Tibial nerve (tissue), 4 donors: Measurements from ENCODE around the gene PPY. TPM values are rescaled to one million over a fixed set of nuclear protein-coding genes. Genes with fewer than 3 reads are reported as not detected.

Experiments
- DNase-seq, 2 donors: peaks; one replicate each; pipeline ENCODE4 v3.0.0-alpha.2; 2019; ENCODE audit warnings: low spot score in 2 of 2
- H3K27ac ChIP-seq, 4 donors: fragments of 200-600 bp; sonication (generic) in 3 of 4; one replicate each; pipeline ENCODE4 v1.5.1; 2017 to 2019; ENCODE audit warnings: mild to moderate bottlenecking in 1 of 4
- H3K27me3 ChIP-seq, 2 donors: fragments of 200-600 bp; sonication (generic) in 1 of 2; one replicate each; pipeline versions ENCODE4 v1.5.1 to v1.6.0; 2017 to 2019
- H3K36me3 ChIP-seq, 3 donors: fragments of 200-600 bp; sonication (generic); one replicate each; pipeline ENCODE4 v1.5.1; 2018 to 2019
- H3K4me1 ChIP-seq, 4 donors: fragments of 200-600 bp; sonication (generic) in 3 of 4; one replicate each; pipeline ENCODE4 v1.5.1; 2017 to 2019
- H3K4me3 ChIP-seq, 4 donors: fragments of 200-600 bp; sonication (generic) in 3 of 4; one replicate each; pipeline ENCODE4 v1.5.1; 2017 to 2019; ENCODE audit warnings: mild to moderate bottlenecking in 1 of 4, moderate library complexity in 1 of 4
- H3K9me3 ChIP-seq, 4 donors: fragments of 200-600 bp; sonication (generic) in 3 of 4; one replicate each; pipeline ENCODE4 v1.5.1; 2017 to 2019
- CTCF ChIP-seq, 5 experiments: fragments of 200-600 bp in 3 of 5; fragments of 450-650 bp in 2 of 5; sonication (generic) in 3 of 5; IDR thresholded peaks; one replicate each; pipeline ENCODE4 v1.5.1; 2016 to 2019; ENCODE audit warnings: antibody characterized with exemption in 5 of 5, mild to moderate bottlenecking in 3 of 5, moderate library complexity in 2 of 5
- EP300 ChIP-seq, 2 donors: sonication (generic); formaldehyde crosslinking; IDR thresholded peaks; one replicate each; pipeline ENCODE4 v1.6.1; 2017; ENCODE audit warnings: antibody characterized with exemption in 2 of 2, mild to moderate bottlenecking in 1 of 2
- POLR2A ChIP-seq, 2 donors: fragments of 450-650 bp; IDR thresholded peaks; one replicate each; pipeline ENCODE4 v1.6.1; 2017; ENCODE audit warnings: antibody characterized with exemption in 2 of 2, mild to moderate bottlenecking in 2 of 2, moderate library complexity in 2 of 2
- WGBS, 2 donors: methylation state at CpG; one replicate each; pipeline ENCODE4 v1.1.5; 2018; 5-methylcytosine and 5-hydroxymethylcytosine counted together
- total RNA-seq, 4 donors: library from RNA; depleted of rRNA; stranded (reverse); fragments of >200 nt; gene quantifications; one replicate each; pipeline ENCODE4 v1.1.0, GENCODE V29; 2016

PPY gene
- total RNA-seq, 4 donors from 2014 or later: not detected

GRCh38 chr17:43912635-43913304 is 29.5 kb downstream of the PPY start:
- no peak overlapping the region for H3K4me3 ChIP-seq
- peaks cover 0 to 20% (median 3%) of the 10 kb centered on the region in 4 donors for H3K4me1 ChIP-seq
- DNase-seq: no peak
- no peak for TF ChIP-seq POLR2A (IDR thresholded peaks at IDR 0.05)
- no peak for TF ChIP-seq CTCF (IDR thresholded peaks at IDR 0.05)
- TF ChIP-seq EP300 (IDR thresholded peaks at IDR 0.05): no peak
- 39 to 54% methylated on average over 4 of the region's 4 CpGs for WGBS, 2 donors
- peaks cover 0 to 49% of the 10 kb centered on the region in 2 donors for H3K27me3 ChIP-seq
- H3K9me3 ChIP-seq: no peaks in the 10 kb centered on the region
- H3K36me3 ChIP-seq: no peaks in the 10 kb centered on the region
- H3K27ac ChIP-seq: no peak overlapping the region

- H3K4me3 ChIP-seq: no peak overlapping the region
- WGBS, 2 donors: 65 to 76% methylated on average over 8 of the region's 8 CpGs
- H3K27ac ChIP-seq: no peak overlapping the region
Observed at GRCh38 chr17:43911904-43912303, 30.4 kb downstream of the PPY start.

GRCh38 chr17:43909537-43910231 is 32.6 kb downstream of the PPY start:
- WGBS, 2 donors: 56 to 59% methylated on average over 7 of the region's 7 CpGs
- no peak for DNase-seq
- Histone ChIP-seq H3K36me3 (no peaks in the 10 kb centered on the region), H3K27me3 (peaks cover 0 to 51% of the 10 kb centered on the region in 2 donors), H3K9me3 (no peaks in the 10 kb centered on the region), H3K4me1 (peaks cover 0 to 37% (median 18%) of the 10 kb centered on the region in 4 donors), H3K27ac (no peak overlapping the region), H3K4me3 (no peak overlapping the region)
- no peak for TF ChIP-seq POLR2A (IDR thresholded peaks at IDR 0.05)
- TF ChIP-seq CTCF (IDR thresholded peaks at IDR 0.05): no peak
- no peak for TF ChIP-seq EP300 (IDR thresholded peaks at IDR 0.05)

More at GRCh38 chr17:43911904-43912303, 30.4 kb downstream of the PPY start:
- no peak for TF ChIP-seq CTCF (IDR thresholded peaks at IDR 0.05)
- no peak for TF ChIP-seq POLR2A (IDR thresholded peaks at IDR 0.05)
- TF ChIP-seq EP300 (IDR thresholded peaks at IDR 0.05): no peak
- no peaks in the 10 kb centered on the region for H3K9me3 ChIP-seq
- H3K27me3 ChIP-seq: peaks cover 0 to 49% of the 10 kb centered on the region in 2 donors
- H3K36me3 ChIP-seq: no peaks in the 10 kb centered on the region
- DNase-seq: no peak
- H3K4me1 ChIP-seq: peaks cover 0 to 20% (median 6%) of the 10 kb centered on the region in 4 donors

- peaks cover 0 to 37% (median 18%) of the 10 kb centered on the region in 4 donors for H3K4me1 ChIP-seq
- H3K9me3 ChIP-seq: no peaks in the 10 kb centered on the region
- H3K4me3 ChIP-seq: peak overlapping the region; percentile 55 to 68 (median 65)
- 13 to 15% methylated on average over 26 of the region's 26 CpGs for WGBS, 2 donors
- H3K36me3 ChIP-seq: no peaks in the 10 kb centered on the region
- peak; percentile 23 to 72 for DNase-seq
- peak overlapping the region; percentile 78 to 90 (median 78) for H3K27ac ChIP-seq
- TF ChIP-seq EP300 (IDR thresholded peaks at IDR 0.05) (peak in 1 of 2 donors; percentile 44), POLR2A (IDR thresholded peaks at IDR 0.05) (no peak)
- peaks cover 0 to 62% of the 10 kb centered on the region in 2 donors for H3K27me3 ChIP-seq
Observed at GRCh38 chr17:43907998-43908721, 34.1 kb downstream of the PPY start.

- TF ChIP-seq POLR2A (IDR thresholded peaks at IDR 0.05) (peak in 1 of 2 donors; percentile 38), CTCF (IDR thresholded peaks at IDR 0.05) (peak in 3 of 5 experiments; percentile 14 to 57 (median 17)), EP300 (IDR thresholded peaks at IDR 0.05) (no peak)
- peak within 1 kb of the TSS; percentile 55 to 68 (median 65) for H3K4me3 ChIP-seq
- peaks cover 0 to 37% (median 18%) of the 10 kb centered on the region in 4 donors for H3K4me1 ChIP-seq
- H3K9me3 ChIP-seq: no peaks in the 10 kb centered on the region
- peaks cover 0 to 62% of the 10 kb centered on the region in 2 donors for H3K27me3 ChIP-seq
- WGBS, 2 donors: 0 to 2% methylated on average over 29 to 35 of the region's 36 CpGs
- peak within 1 kb of the TSS; percentile 78 to 90 (median 78) for H3K27ac ChIP-seq
- no peaks in the 10 kb centered on the region for H3K36me3 ChIP-seq
- DNase-seq: peak; percentile 25 to 59
Observed at GRCh38 chr17:43907425-43907981, 34.8 kb downstream of the PPY start, which contains the start of gene MPP2. Gene MPP2, minus strand, starts transcription at chr17:43907536. Its CDS starts 3,076 bp downstream, at chr17:43904460.
